GM23338 (cell line): ENCODE measurements around the gene FCN1. TPM values are rescaled to one million over a fixed set of nuclear protein-coding genes. Genes with fewer than 3 reads are reported as not detected.

Experiments
- ATAC-seq: fragments of 200-7000 bp; cut with Tn5 transposase; 3 replicates; pipeline ENCODE4 v1.9.1; 2020
- DNase-seq: peaks from one replicate; pipeline ENCODE4 v3.0.0-alpha.2; 2015; ENCODE audit warnings: low spot score
- H2AFZ ChIP-seq: fragments of 200-600 bp; sonication (generic); 2 replicates; pipeline ENCODE4 v1.8.0; 2016; ENCODE audit warnings: antibody characterized with exemption, mild to moderate bottlenecking, moderate library complexity
- H3F3A ChIP-seq: fragments of 200-600 bp; sonication (generic); replicated peaks from 2 replicates; pipeline ENCODE4 v1.8.0; 2017; ENCODE audit warnings: antibody characterized with exemption, mixed run types, low read depth
- H3K27ac ChIP-seq: fragments of 200-600 bp; sonication (generic); 2 replicates; pipeline ENCODE4 v1.6.1; 2016; ENCODE audit warnings: low read depth
- H3K27me3 ChIP-seq: fragments of 200-600 bp; sonication (generic); 2 replicates; pipeline ENCODE4 v1.8.0; 2016; ENCODE audit warnings: mild to moderate bottlenecking, mixed run types, moderate library complexity; ENCODE audit not compliant: insufficient read depth
- H3K36me3 ChIP-seq: fragments of 200-600 bp; sonication (generic); 2 replicates; pipeline ENCODE4 v1.8.0; 2016; ENCODE audit warnings: mild to moderate bottlenecking; ENCODE audit not compliant: insufficient read depth
- H3K4me1 ChIP-seq: fragments of 200-600 bp; sonication (generic); 2 replicates; pipeline ENCODE4 v1.8.0; 2016; ENCODE audit warnings: mild to moderate bottlenecking, moderate library complexity; ENCODE audit not compliant: insufficient read depth
- H3K4me2 ChIP-seq: fragments of 200-600 bp; sonication (generic); 2 replicates; pipeline ENCODE4 v1.7.1; 2017; ENCODE audit warnings: mixed run types
- H3K4me3 ChIP-seq: fragments of 200-600 bp; sonication (generic); 2 replicates; pipeline ENCODE4 v1.6.1; 2016; ENCODE audit warnings: mixed run types
- H3K79me2 ChIP-seq: fragments of 200-600 bp; sonication (generic); replicated peaks from 2 replicates; pipeline ENCODE4 v1.8.0; 2017; ENCODE audit warnings: mild to moderate bottlenecking; ENCODE audit not compliant: insufficient read depth
- H3K9me2 ChIP-seq: fragments of 200-600 bp; sonication (generic); 2 replicates; pipeline ENCODE4 v1.8.0; 2017; ENCODE audit not compliant: insufficient read depth
- H4K20me1 ChIP-seq: fragments of 200-600 bp; sonication (generic); replicated peaks from 2 replicates; pipeline ENCODE4 v1.8.0; 2017; ENCODE audit warnings: mild to moderate bottlenecking; ENCODE audit not compliant: insufficient read depth
- H3K27ac Mint-ChIP-seq: 2 replicates; pipeline ENCODE4 v1.8.0; 2020; ENCODE audit warnings: inconsistent platforms, mild to moderate bottlenecking, moderate library complexity, mixed read lengths
- H3K27me3 Mint-ChIP-seq: 3 replicates; pipeline ENCODE4 v1.8.0; 2022; ENCODE audit warnings: low read depth, mild to moderate bottlenecking, moderate library complexity, mixed read lengths, inconsistent platforms; ENCODE audit not compliant: insufficient read depth, poor library complexity
- H3K36me3 Mint-ChIP-seq: 3 replicates; pipeline ENCODE4 v1.8.0; 2021; ENCODE audit warnings: low read depth, mild to moderate bottlenecking, inconsistent platforms, moderate library complexity, mixed read lengths
- H3K4me1 Mint-ChIP-seq: 3 replicates; pipeline ENCODE4 v1.8.0; 2020; ENCODE audit warnings: mild to moderate bottlenecking, inconsistent platforms, mixed read lengths
- H3K4me3 Mint-ChIP-seq: 3 replicates; pipeline ENCODE4 v1.8.0; 2021; ENCODE audit warnings: moderate library complexity, mild to moderate bottlenecking, inconsistent platforms, mixed read lengths
- H3K9me3 Mint-ChIP-seq: 3 replicates; pipeline ENCODE4 v1.8.0; 2020; ENCODE audit warnings: moderate library complexity, mild to moderate bottlenecking, inconsistent platforms, mixed read lengths
- CREB1 ChIP-seq: fragments of 250-450 bp; sonication (Bioruptor Pico); IDR thresholded peaks from 2 replicates; pipeline ENCODE4 v1.5.0; 2020; ENCODE audit warnings: low read depth, mild to moderate bottlenecking, moderate library complexity
- EZH2 ChIP-seq: fragments of 200-600 bp; sonication (generic); IDR thresholded peaks from one replicate; pipeline ENCODE4 v1.8.0; 2017; ENCODE audit warnings: antibody characterized with exemption, mild to moderate bottlenecking, low read depth; ENCODE audit not compliant: unreplicated experiment
- EZH2phosphoT487 ChIP-seq: fragments of 200-600 bp; sonication (generic); IDR thresholded peaks from one replicate; pipeline ENCODE4 v1.8.1; 2018; ENCODE audit warnings: antibody characterized with exemption; ENCODE audit not compliant: unreplicated experiment
- JUNB ChIP-seq: IDR thresholded peaks from one replicate; pipeline ENCODE4 v1.6.1; 2016; ENCODE audit warnings: antibody characterized with exemption; ENCODE audit not compliant: unreplicated experiment
- NANOG ChIP-seq: IDR thresholded peaks from 2 replicates; pipeline ENCODE4 v1.6.1; 2016; ENCODE audit warnings: antibody characterized with exemption, borderline replicate concordance
- POLR2AphosphoS5 ChIP-seq: IDR thresholded peaks from 2 replicates; pipeline ENCODE4 v1.6.1; 2016; ENCODE audit warnings: antibody characterized with exemption, low read depth
- STAT1 ChIP-seq: IDR thresholded peaks from one replicate; pipeline ENCODE4 v1.6.1; 2016; ENCODE audit warnings: antibody characterized with exemption; ENCODE audit not compliant: unreplicated experiment
- ZNF114 ChIP-seq: fragments of 250-450 bp; sonication (Bioruptor Pico); IDR thresholded peaks from 2 replicates; pipeline ENCODE4 v1.5.0; 2020; ENCODE audit warnings: mild to moderate bottlenecking, moderate library complexity
- ZNF331 ChIP-seq: fragments of 250-450 bp; sonication (Bioruptor Pico); IDR thresholded peaks from 2 replicates; pipeline ENCODE4 v1.5.0; 2020; ENCODE audit warnings: low read depth, mild to moderate bottlenecking, moderate library complexity
- polyA plus RNA-seq: library from polyadenylated mRNA; unstranded; fragments of >200 nt; fragmentation: Nextera tagmentation; extraction: Ambion mirVana; gene quantifications from 2 replicates; pipeline ENCODE4 v1.2.1, GENCODE V29; 2016
- total RNA-seq: library from RNA; depleted of rRNA; stranded (reverse); fragments of >200 nt; shearing (Covaris generic); gene quantifications from 2 replicates; pipeline ENCODE4 v1.2.3, GENCODE V29; 2014
- TF ChIP-seq, protein P1 (sequence below): IDR thresholded peaks from one replicate; pipeline ENCODE4 v1.6.1; 2018; ENCODE audit warnings: antibody characterized with exemption; ENCODE audit not compliant: unreplicated experiment
- TF ChIP-seq, protein P2 (sequence below): IDR thresholded peaks from 2 replicates; pipeline ENCODE4 v1.6.1; 2016; ENCODE audit warnings: antibody characterized with exemption
- TF ChIP-seq, protein P3 (sequence below), 2 experiments: fragments of 200-600 bp in 1 of 2; sonication (generic) in 1 of 2; conservative IDR thresholded peaks; 2 replicates each; pipeline versions ENCODE4 v1.5.1 to v1.6.1; 2016 to 2017; ENCODE audit warnings: antibody characterized with exemption in 2 of 2, low read depth in 2 of 2, mild to moderate bottlenecking in 2 of 2, moderate library complexity in 1 of 2
- TF ChIP-seq, protein P4 (sequence below): fragments of 250-450 bp; sonication (Bioruptor Pico); IDR thresholded peaks from 2 replicates; pipeline ENCODE4 v1.5.0; 2020; ENCODE audit warnings: mild to moderate bottlenecking, moderate library complexity

The FCN1 gene
- total and polyA plus RNA-seq, 2 experiments from 2014 or later: not detected

DNA sequence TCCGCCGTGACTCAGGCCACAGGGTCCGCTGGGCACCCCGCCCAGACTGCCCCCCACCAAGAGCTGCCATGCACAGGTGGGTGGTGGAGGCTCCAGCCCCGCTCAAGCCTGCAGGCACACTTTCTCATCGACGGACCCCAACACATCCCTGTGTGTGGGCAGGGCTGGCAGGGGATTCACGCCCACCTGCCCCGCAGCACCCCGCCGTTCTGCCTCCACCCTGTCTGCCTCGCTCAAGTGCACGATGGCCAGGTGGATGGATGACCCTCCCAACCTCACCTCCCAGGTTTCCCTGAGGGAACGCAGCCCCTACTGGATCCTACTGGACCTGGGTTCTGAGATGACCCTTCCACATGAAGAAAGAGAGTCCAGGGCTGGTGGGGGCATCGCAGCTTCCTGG lies 26.1 kb upstream of the FCN1 start:
- DNase-seq (no peak), ATAC-seq (no peak)
- Mint-ChIP-seq H3K27ac (no peak overlapping the region), H3K4me1 (peaks cover 8% of the 10 kb centered on the region), H3K27me3 (peaks cover 3% of the 10 kb centered on the region), H3K9me3 (no peaks in the 10 kb centered on the region), H3K4me3 (no peak overlapping the region), H3K36me3 (no peaks in the 10 kb centered on the region; the same call in 2 of the 3 replicates)
- Histone ChIP-seq H3K4me2 (no peak overlapping the region), H3F3A (no peaks in the 10 kb centered on the region), H2AFZ (no peak overlapping the region), H3K79me2 (no peaks in the 10 kb centered on the region), H3K9me2 (no peaks in the 10 kb centered on the region), H3K4me1 (no peaks in the 10 kb centered on the region), H3K27ac (no peak overlapping the region), H3K27me3 (no peaks in the 10 kb centered on the region), H4K20me1 (no peaks in the 10 kb centered on the region), H3K4me3 (no peak overlapping the region), H3K36me3 (no peaks in the 10 kb centered on the region)
- TF ChIP-seq, protein P1, sequence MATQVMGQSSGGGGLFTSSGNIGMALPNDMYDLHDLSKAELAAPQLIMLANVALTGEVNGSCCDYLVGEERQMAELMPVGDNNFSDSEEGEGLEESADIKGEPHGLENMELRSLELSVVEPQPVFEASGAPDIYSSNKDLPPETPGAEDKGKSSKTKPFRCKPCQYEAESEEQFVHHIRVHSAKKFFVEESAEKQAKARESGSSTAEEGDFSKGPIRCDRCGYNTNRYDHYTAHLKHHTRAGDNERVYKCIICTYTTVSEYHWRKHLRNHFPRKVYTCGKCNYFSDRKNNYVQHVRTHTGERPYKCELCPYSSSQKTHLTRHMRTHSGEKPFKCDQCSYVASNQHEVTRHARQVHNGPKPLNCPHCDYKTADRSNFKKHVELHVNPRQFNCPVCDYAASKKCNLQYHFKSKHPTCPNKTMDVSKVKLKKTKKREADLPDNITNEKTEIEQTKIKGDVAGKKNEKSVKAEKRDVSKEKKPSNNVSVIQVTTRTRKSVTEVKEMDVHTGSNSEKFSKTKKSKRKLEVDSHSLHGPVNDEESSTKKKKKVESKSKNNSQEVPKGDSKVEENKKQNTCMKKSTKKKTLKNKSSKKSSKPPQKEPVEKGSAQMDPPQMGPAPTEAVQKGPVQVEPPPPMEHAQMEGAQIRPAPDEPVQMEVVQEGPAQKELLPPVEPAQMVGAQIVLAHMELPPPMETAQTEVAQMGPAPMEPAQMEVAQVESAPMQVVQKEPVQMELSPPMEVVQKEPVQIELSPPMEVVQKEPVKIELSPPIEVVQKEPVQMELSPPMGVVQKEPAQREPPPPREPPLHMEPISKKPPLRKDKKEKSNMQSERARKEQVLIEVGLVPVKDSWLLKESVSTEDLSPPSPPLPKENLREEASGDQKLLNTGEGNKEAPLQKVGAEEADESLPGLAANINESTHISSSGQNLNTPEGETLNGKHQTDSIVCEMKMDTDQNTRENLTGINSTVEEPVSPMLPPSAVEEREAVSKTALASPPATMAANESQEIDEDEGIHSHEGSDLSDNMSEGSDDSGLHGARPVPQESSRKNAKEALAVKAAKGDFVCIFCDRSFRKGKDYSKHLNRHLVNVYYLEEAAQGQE: no peak
- TF ChIP-seq EZH2 (no peak), ZNF114 (no peak), ZNF331 (CRISPR knock-in tag) (no peak), CREB1 (CRISPR knock-in tag) (no peak), STAT1 (no peak), NANOG (no peak), POLR2AphosphoS5 (no peak), JUNB (no peak), EZH2phosphoT487 (no peak)
- TF ChIP-seq, protein P2, sequence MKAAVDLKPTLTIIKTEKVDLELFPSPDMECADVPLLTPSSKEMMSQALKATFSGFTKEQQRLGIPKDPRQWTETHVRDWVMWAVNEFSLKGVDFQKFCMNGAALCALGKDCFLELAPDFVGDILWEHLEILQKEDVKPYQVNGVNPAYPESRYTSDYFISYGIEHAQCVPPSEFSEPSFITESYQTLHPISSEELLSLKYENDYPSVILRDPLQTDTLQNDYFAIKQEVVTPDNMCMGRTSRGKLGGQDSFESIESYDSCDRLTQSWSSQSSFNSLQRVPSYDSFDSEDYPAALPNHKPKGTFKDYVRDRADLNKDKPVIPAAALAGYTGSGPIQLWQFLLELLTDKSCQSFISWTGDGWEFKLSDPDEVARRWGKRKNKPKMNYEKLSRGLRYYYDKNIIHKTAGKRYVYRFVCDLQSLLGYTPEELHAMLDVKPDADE: no peak
- TF ChIP-seq, protein P3, sequence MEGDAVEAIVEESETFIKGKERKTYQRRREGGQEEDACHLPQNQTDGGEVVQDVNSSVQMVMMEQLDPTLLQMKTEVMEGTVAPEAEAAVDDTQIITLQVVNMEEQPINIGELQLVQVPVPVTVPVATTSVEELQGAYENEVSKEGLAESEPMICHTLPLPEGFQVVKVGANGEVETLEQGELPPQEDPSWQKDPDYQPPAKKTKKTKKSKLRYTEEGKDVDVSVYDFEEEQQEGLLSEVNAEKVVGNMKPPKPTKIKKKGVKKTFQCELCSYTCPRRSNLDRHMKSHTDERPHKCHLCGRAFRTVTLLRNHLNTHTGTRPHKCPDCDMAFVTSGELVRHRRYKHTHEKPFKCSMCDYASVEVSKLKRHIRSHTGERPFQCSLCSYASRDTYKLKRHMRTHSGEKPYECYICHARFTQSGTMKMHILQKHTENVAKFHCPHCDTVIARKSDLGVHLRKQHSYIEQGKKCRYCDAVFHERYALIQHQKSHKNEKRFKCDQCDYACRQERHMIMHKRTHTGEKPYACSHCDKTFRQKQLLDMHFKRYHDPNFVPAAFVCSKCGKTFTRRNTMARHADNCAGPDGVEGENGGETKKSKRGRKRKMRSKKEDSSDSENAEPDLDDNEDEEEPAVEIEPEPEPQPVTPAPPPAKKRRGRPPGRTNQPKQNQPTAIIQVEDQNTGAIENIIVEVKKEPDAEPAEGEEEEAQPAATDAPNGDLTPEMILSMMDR (conservative IDR thresholded peaks at IDR 0.05; ENCODE audit: low read depth in 2 of 2): no peak
- TF ChIP-seq, protein P4, sequence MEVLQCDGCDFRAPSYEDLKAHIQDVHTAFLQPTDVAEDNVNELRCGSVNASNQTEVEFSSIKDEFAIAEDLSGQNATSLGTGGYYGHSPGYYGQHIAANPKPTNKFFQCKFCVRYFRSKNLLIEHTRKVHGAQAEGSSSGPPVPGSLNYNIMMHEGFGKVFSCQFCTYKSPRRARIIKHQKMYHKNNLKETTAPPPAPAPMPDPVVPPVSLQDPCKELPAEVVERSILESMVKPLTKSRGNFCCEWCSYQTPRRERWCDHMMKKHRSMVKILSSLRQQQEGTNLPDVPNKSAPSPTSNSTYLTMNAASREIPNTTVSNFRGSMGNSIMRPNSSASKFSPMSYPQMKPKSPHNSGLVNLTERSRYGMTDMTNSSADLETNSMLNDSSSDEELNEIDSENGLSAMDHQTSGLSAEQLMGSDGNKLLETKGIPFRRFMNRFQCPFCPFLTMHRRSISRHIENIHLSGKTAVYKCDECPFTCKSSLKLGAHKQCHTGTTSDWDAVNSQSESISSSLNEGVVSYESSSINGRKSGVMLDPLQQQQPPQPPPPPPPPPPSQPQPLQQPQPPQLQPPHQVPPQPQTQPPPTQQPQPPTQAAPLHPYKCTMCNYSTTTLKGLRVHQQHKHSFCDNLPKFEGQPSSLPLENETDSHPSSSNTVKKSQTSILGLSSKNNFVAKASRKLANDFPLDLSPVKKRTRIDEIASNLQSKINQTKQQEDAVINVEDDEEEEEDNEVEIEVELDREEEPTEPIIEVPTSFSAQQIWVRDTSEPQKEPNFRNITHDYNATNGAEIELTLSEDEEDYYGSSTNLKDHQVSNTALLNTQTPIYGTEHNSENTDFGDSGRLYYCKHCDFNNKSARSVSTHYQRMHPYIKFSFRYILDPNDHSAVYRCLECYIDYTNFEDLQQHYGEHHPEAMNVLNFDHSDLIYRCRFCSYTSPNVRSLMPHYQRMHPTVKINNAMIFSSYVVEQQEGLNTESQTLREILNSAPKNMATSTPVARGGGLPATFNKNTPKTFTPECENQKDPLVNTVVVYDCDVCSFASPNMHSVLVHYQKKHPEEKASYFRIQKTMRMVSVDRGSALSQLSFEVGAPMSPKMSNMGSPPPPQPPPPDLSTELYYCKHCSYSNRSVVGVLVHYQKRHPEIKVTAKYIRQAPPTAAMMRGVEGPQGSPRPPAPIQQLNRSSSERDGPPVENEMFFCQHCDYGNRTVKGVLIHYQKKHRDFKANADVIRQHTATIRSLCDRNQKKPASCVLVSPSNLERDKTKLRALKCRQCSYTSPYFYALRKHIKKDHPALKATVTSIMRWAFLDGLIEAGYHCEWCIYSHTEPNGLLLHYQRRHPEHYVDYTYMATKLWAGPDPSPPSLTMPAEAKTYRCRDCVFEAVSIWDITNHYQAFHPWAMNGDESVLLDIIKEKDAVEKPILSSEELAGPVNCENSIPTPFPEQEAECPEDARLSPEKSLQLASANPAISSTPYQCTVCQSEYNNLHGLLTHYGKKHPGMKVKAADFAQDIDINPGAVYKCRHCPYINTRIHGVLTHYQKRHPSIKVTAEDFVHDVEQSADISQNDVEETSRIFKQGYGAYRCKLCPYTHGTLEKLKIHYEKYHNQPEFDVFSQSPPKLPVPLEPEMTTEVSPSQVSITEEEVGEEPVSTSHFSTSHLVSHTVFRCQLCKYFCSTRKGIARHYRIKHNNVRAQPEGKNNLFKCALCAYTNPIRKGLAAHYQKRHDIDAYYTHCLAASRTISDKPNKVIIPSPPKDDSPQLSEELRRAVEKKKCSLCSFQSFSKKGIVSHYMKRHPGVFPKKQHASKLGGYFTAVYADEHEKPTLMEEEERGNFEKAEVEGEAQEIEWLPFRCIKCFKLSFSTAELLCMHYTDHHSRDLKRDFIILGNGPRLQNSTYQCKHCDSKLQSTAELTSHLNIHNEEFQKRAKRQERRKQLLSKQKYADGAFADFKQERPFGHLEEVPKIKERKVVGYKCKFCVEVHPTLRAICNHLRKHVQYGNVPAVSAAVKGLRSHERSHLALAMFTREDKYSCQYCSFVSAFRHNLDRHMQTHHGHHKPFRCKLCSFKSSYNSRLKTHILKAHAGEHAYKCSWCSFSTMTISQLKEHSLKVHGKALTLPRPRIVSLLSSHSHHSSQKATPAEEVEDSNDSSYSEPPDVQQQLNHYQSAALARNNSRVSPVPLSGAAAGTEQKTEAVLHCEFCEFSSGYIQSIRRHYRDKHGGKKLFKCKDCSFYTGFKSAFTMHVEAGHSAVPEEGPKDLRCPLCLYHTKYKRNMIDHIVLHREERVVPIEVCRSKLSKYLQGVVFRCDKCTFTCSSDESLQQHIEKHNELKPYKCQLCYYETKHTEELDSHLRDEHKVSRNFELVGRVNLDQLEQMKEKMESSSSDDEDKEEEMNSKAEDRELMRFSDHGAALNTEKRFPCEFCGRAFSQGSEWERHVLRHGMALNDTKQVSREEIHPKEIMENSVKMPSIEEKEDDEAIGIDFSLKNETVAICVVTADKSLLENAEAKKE: no peak
